Measurements from ENCODE around the gene GREB1.

Gene GREB1

DNA sequence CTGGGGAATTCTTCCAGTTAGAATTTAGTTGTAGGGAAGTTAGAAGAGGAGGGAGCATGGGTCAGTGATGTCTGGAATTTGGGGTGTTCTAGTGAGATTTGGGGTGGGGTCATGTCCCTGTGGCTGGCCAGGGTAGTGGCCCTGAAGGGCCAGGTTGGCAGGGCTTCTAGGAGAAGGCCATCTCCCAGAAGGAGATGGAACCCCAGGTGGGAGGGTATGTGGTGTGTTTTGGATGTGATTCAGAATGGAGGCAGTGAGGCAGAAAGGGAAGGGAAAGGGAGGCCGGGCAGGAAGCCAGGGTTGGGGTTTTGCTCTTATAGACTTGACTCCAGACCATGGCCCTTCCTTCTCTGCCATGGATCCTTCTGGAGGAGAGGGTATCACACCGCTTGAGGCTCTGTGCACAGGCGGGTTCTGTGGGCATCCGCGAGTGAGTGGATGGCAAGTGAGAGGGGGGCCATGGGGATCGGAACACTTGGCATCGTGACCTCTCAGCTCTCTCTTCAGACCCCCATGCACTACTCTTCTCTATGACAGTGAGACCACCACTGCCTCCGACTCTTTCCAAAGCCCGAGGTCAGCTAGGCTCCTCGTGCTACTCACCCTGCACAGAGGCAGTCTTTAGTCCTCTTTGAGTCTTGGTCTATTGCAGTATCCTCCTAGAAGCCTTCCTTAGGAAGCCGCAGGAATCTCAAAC lies 7.3 kb downstream of the GREB1 start:
- DNase-seq, result no peak

DNA sequence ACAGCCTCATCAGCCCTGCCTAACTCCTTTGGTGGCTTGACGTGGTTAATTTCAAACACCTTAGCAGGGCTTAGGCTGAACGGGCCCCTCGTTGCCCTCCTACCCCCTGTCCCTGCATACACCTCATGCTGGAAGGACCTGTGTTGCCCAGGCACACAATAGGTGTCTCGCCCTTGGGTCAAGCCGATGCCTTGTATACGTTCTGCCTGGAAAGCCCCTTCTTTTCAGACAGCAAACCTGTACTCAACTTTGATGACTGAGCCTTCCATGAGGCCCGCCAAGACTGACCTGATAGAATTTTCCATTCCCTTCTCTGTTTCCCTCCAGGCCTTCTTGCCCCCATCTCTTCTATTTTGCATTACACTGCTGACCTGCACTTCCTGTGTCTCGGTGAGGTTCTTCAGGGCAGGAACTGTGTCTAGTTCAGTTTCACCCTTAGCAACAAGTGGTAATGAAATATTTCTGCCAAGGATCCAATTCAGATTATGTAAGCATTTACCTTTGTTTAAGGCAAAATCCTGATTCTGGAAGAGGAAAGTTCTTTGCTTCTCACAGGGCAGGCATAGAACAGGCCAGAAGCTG lies 7.9 kb downstream of the GREB1 start:
- no peak for DNase-seq

DNA sequence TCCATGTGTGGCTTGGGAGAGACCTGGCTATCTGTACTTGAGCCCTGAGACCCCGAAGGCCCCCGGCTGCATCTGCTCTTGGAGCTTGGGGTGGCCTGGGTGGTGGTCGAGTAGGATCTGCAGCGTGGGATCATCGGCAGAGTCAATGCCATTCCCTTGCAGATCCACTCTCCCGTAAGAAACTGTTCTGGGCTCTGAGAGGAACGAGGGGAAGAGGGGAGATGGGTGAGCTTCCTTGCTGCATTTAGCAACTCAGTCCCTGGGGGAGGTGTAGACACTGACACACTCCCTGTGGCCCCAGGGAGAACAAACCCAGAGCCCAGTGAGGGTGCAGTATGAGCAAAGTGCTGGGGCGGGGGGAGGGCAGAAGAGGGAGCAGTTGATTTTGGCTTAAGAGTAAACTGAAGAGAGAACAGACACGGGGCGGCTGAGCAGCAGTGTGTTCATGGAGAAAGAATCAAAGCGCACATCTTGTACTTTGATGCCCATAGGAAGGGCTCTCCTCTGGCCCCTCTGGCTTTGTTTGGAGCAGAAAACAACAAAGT lies 8.5 kb downstream of the GREB1 start:
- DNase-seq, result no peak

DNA sequence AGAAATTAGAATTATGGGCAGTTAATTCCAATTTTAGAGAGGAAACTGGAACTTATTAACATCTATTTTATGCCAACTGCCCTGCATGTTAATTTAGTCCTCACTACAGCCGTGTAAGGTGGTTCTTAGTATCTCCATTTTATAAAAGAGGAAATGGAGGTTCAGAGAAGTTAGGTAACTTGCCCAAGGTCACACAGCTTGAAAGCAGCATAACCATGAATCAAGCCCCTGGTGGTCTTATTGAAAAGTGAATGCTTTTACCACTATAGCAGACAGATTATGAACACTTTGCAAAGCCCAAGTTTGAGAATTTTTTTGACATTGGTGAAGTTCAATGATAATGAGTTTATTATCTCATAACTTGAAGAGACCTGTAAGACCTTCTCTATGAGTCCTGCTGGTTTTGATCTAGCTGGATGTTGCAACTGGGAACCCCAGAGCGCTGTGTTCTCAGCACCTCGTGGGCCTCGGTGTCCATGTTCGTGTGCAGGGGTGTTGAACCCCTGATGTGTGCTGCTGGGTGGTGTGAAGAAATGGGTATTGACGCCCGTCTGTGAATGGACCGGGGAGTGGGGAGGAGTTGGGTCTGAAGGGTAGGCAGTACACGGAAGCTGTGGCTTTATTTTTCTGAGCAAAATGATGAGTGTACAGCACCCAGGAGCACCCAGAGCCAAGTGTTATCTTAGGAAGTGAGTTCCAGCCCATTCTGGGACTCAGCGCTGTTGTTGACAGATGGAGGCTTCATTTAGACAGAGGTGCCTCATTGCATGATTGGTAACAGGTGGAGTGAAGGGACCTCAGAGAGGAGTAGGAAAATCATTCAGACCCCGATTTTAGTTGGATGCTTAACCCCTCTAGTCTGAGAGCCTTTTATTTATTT lies 9.7 kb downstream of the GREB1 start:
- DNase-seq, result no peak

DNA sequence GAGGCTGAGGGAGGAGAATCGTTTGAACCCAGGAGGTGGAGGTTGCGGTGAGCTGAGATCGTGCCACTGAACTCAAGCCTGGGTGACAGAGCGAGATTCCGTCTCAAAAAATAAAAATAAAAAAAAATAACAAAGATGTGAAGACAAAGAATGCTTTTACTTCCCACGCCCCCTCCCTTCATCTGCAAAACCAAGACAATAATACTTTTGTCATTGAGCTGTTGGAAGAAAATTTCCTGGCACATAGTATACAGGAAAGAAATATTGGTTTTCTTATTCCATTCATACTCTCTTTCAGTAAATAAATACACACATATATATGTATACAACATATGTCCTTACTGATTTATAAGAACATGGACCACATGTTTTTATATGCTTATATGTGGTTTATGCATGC lies 12.2 kb downstream of the GREB1 start:
- no peak for DNase-seq

DNA sequence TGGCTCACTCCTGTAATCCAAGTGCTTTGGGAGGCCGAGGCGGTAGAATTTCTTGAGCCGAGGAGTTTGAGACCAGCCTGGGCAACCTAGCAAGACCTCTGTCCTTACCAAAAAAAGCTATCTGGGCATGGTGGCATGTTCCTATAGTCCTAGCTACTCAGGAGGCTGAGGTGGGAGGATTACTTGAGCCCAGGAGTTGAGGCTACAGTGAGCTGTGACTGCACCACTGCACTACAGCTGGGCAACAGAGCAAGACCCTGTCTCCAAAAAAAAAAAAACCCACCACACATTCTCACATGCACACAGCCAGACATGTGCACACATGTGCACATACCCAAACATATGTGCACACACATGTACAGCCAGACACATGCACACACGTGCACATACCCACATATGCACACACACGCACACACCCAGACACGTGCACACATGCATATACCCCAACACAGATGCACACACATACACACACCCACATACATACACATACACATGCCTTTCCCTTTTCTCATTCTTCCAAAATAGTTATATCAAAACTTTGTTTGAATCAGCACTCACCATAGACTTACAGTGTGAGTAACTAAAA lies 14.2 kb downstream of the GREB1 start:
- no peak for DNase-seq

DNA sequence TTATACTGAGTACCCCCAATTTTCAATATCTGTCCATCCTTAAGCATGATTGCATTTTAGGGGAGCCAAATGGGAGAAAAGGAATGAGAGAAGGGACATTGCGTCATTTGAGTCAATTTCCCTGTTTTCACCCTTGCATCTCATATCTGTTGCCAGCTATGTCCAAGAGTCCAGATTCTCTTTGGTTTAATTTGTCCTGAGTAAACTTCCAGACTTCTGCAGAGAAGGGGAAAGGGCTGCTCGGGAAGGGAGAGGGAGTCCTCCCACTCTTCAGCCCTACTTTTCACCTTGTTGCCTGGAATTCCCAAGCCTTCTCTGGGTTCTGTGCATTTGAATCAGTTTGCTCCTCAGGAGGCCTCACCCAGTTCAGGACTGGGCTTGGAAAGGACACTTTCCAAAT lies 16.5 kb downstream of the GREB1 start:
- DNase-seq, result no peak

DNA sequence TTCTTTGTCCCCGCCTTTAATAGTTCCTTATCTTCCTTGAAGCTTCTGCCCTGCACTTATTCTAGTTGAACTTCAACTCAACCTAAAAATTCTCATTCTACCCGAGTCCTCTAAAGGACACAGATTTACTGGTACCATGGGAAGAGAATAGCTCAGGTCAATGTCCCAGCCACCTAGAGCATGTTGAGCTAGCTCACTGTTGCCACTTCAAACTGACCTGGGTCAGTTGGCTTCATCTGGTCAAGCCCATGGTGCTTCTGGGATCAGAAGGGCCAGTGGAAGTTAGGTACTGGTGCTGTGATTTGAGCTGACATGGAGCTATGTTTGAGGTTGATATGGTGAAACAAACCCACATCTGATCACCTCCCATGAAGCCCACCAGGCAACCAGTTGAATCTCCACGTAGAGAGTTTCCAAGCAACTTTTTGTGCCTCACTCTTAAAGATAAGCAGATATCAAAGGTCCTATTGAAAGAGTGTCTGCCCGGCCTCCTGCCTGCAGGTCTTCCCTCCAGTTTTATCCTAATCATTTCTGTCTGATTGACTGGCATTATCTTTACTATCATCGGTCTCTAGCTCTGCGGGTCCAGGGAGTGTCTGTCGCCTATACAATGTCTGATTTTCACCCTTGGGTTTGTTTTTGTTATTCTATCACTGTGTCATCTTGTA lies 17.2 kb downstream of the GREB1 start:
- DNase-seq, result no peak

DNA sequence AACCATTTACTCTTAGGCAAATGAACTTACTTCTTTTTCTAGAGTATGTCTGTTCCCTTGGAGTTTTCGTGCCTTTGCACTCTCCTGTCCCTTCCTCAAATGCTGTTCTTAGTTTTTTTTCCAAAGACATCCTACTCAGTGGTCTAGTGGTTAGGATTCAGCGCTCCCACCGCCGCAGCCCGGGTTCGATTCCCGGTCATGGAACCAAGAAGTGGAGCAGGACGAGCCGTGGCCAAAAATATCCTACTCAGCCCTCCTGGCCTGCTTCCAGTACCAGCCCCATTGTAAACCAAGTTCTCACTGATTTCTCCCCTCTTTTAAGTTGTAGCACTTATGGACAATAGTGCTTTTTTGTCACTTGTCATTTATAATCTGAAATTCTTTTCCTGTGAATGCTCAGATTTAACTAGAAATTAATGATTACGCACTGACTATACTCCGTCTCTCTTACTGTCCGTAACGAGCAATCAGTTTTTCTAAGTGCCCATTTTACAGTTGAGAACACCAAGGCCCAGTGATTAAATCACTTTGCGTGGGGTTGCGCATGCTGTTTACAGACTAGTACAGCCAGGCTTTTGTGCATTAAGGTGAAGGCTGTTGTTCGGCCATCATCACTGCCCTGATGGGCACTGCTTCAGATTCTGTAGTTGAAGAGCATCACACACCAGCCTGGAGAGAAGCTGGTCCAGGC lies 17.9 kb downstream of the GREB1 start:
- DNase-seq, result no peak

DNA sequence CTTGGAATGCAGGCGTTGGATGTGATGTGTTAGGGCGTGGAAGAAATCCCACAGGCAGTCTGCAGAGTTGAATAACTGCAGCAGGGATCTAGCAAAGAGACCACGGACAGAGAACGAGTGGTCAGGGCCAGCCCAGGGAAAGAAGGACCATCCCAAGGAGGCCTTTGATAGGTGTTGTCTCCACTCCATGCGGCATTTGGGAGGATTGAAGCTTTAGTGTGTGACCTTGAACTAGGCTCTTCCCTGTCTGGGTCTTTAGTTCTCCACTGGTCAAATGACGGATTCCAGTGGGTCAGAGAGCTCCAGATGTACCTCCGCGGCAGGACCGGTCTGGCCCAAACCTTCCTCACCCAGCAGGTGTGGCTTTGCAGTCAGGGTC lies 18.4 kb downstream of the GREB1 start:
- no peak for DNase-seq

DNA sequence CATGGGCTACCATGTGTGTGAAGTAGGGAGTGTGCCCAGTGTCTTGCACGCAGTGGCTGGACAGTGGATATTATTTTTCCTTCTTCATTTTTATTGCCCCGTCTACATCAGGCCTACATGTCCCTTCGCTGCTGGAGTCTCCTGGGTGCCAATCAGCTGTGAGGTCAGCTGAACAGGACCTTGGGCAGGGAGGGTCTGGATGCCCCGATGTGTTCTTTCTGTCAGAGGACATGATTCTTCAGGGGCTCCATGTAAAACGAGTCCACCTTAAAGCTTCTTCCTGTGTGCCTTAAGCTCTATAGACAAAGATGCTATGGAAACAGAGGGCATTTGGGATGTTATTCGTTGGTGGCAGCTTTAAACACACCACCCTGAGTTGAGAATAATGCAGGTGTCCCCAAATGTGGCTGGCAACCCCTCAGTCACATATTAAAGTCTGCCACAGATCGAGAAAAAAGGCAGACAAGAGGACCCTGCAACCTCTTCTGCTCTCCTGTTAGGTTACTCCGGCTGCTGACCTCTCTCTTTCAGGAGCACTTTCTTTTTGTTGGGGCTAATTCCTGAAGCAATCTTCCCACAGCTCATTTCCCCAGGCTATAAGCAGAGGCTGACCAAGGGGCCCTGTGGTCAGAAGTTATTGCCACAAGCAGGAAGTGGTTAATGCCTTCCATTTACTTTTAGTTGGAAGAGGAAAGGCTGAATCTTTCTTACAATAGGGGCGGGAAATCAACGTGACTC lies 20.0 kb downstream of the GREB1 start:
- no peak for DNase-seq

DNA sequence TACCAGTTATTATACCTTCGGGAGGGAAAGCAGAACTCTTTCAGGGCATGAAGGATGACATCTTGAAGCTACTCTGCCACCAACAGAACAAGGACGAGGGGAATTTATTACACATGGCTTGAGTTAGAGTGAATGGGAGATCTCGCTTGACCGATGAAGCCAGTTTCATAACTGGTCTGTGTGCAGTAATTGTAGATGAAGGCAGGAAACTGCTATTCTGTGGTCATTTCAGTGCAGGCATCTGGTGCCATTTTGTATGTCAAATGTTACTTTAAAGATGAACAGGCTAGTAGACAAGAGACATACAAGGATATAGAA lies 20.5 kb downstream of the GREB1 start:
- DNase-seq, result no peak

DNA sequence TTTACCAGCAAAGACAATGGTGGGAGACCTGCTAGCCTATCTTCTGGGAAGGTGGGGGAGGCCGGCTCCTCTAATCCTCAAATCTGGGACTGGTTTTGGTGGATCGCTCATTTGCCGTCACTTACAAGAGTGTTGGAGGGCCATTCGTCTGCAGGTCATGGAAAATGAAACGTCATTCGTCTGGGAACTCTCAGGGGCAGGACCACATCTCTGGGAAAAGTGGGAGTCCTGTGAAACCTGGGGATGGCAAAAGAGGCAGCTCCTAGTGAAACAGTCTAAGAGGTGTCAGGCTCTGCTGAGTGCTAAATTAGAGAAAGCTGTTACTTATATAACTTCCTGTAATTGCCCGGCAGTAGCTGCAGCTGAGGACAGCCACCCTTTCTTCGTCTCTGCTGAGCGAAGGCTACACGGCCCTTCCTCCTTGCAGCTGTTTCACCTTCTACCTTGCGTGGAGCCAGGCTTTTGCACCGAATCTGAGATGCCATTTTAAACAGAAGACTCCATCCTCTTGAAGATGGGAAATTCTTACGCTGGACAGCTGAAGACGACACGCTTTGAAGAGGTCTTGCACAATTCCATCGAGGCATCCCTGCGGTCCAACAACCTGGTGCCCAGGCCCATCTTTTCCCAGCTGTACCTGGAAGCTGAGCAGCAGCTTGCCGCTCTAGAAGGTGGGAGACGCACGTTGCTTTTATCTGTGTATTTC lies 22.4 kb downstream of the GREB1 start:
- no peak for DNase-seq

DNA sequence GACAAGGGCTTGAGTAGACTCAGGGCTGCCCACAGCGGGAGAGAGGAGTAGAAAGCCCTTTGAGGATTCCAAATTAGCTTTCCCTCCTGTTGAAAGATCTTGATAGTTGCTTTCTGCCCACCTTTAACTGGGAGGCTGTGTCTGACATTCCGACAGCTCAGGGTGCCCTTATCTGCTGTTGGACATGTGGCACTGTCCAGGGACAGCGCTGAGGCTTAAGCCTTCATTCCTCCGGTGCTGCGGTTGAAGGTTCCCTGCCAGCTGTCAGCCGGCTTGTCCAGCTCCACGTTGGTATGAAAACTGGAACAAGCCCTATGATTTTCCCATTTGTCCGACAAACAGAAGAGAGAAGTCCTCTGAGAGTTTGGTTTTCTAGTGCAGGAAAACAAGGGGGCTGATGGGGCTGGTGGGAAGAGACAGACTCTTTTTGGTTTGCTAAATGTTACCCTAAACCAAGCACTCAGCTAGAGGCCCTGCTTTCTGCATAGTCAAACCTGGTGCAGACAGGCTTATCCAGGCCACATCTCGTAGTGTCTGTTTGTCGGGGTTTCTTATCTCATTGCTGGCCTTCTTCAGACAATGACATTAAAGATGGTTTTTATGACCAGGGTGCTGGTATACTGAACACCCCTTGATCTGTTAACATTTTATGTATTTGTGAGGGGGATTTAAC lies 24.5 kb downstream of the GREB1 start:
- DNase-seq, result no peak

DNA sequence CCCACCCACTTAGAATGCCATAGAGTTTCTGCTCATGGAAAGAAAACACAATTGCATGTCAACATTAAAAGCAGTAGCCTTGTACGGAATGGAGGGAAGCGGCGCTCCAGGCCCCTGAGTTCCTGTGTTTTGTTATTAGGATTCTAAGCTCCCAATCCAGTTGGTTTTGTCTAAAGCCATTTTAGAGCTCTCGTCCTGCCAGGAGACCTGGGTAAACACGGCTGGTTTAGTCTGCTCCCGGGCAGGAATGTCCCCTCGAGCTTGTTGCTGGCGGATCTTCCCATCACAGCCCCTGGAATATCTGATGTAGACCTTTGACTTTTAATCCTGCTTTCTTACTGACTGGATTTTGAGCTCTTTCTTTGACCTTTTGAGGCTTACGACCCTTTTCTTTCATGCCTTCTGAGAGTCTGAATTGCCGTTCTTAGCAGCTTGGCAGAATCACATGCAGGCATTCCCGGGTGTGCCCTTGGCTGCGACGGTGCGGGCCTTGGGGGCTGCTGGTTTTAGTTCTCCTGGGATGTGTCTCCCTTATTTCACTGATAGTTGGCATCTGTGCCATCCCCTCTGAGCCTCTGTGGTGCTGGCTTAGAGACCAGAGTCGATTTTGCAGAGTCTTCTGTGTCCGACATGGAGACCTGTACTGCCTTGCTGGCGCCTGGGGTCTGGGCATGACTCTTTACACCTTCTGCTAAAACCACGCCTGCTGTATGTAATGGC lies 25.4 kb downstream of the GREB1 start:
- no peak for DNase-seq

DNA sequence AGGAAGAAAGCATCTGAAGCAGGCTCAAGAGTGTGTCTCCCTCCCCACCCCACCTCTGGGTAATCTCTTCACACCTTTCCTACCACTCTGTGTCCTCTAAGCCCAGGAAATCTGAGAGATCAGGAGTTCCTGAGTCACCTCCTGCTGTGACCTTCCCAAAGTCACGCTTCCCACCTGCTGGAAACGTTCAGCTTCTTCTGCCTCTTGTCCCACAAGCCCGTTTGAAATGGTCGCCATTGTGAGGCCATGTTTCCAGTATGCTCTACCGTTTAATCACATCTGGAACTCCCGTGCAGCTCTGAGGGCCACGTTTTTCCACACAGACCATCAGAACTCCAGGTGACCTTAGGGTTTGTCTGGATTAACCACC lies 25.9 kb downstream of the GREB1 start:
- no peak for DNase-seq

DNA sequence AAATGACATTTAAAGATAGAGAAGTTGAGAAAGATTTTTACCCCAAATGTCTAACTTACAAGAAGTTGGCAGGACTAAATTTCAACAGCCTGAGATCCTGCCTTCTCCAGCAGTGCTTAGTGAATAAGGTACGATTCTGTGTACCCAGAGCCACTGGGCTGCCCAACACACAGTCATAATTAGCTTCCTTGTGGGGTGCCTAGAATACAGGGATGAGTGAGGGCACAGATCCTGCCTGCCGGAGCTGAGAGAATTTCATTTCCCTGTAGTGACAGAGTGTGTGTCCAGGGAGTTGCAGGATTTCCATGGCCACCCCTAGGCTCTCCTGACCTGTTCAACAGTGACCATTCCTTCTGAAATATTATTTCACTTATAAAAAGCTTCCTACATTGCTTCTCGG lies 27.0 kb downstream of the GREB1 start:
- no peak for DNase-seq

DNA sequence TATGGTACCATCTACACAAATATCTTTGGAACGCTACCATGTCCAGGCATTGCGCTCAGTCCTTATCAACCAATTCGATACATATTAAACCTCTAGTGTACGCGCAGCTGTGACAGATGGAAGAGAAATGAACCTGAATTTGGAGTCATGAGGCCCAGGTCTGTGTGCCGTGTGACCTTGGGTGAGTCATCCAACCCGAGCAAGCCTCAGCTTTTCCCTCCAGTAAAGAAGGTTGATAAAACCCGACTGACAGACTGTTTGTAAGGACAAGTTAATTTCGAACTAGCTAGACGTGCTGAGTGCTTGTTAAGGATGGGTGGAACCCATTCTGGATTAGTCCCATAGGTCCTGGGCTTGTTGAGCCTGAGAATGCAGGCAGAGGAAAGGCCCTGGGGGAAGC lies 28.2 kb downstream of the GREB1 start:
- DNase-seq, result no peak

DNA sequence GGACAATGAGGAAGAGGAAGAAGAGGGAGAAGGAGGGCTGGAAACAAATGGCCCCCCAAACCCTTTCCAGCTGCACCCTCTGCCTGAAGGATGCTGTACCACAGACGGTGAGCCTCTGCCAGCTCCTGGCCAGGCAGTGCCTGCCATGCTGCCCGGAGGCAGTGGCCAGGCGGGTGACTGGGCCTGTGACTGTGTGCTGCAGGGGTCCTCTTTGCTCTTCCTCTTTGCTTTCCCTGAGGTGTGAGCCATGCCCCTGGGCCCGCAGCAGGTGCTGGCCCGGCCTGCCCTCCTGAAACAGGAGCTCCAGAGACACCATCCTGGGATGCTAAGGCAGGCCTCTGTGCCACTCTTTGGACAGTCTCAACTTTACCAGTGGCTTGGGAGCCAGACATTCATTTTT lies 28.6 kb downstream of the GREB1 start:
- no peak for DNase-seq

Data from NCI-H1105 treated with DMSO at 0.1 percent for 48 hours (cell line).